ENCODE results near the gene WHRN. TPM values are rescaled to one million over a fixed set of nuclear protein-coding genes. Genes with fewer than 3 reads are reported as not detected.

Gene WHRN
- total RNA-seq, 4 donors from 2014 or later, result 8.4 to 12.9 (median 11.0) TPM

DNA sequence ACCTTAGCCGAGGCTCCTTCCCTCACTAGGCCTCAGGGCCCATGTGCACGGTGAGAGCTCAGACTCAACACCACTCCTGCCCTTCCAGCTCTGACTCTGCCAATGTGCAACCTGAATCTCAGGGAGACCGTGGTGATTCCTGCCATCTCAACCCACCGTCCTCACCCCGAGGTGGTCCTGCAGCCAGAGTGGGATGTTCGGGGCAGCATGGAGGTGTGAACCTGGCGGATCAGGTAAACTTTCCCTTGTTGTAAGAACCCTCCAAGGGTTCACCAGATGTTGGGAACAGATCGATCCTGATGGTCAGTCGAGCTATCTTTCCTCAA, 117.0 kb downstream of the WHRN start:
- H3K4me3 ChIP-seq, result peak overlapping the region; percentile 43 to 56
- H3K27me3 ChIP-seq, result no peaks in the 10 kb centered on the region
- peak overlapping the region; percentile 47 to 91 (median 82) for H3K27ac ChIP-seq
- 52 to 83% methylated on average over 3 to 6 of the region's 9 CpGs for WGBS, 2 donors (ENCODE audit: low coverage in 1 of 2)
- peaks cover 0 to 92% (median 53%) of the 10 kb centered on the region in 3 donors for H3K4me1 ChIP-seq
- H3K36me3 ChIP-seq, result no peaks in the 10 kb centered on the region
- TF ChIP-seq POLR2A (IDR thresholded peaks at IDR 0.05) (no peak), POLR2AphosphoS5 (IDR thresholded peaks at IDR 0.05) (no peak), EP300 (IDR thresholded peaks at IDR 0.05) (no peak)
- TF ChIP-seq, protein P1, sequence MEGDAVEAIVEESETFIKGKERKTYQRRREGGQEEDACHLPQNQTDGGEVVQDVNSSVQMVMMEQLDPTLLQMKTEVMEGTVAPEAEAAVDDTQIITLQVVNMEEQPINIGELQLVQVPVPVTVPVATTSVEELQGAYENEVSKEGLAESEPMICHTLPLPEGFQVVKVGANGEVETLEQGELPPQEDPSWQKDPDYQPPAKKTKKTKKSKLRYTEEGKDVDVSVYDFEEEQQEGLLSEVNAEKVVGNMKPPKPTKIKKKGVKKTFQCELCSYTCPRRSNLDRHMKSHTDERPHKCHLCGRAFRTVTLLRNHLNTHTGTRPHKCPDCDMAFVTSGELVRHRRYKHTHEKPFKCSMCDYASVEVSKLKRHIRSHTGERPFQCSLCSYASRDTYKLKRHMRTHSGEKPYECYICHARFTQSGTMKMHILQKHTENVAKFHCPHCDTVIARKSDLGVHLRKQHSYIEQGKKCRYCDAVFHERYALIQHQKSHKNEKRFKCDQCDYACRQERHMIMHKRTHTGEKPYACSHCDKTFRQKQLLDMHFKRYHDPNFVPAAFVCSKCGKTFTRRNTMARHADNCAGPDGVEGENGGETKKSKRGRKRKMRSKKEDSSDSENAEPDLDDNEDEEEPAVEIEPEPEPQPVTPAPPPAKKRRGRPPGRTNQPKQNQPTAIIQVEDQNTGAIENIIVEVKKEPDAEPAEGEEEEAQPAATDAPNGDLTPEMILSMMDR (IDR thresholded peaks at IDR 0.05), result no peak
- H3K9me3 ChIP-seq, result no peaks in the 10 kb centered on the region
- no peak for ATAC-seq

DNA sequence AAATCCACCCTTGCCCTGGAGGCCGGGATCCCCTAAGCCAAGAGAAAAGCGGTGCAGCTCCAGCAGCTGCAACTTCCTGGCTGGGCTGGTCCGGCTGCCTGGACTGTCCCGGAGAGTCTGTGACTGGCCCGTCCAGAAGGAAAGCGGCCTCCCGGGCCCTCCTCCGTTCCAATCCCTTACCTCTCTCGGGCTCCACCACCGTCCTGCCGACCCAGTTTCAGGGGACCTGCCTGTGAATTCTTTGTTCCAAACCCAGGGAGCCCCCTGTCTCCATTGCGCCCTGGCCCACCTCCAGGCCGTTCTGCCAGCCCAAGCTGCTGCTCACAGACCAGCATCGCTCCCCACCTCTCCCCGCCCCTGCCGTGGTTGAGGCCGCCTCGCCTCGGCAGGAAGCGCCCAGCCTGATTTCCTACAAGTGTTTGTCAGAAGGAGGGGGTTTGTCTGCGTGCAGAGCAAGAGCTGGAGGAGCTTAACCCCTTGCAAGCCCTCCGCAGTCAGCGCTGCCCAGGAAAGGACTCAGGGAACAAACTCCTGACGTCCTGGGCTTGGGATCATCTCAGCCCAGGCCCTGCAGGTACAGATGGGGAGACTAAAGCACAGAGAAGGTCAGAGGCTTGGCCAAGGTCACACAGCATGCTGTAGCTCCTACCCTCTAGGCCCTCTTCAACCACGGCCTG, 117.5 kb downstream of the WHRN start, which contains the start of gene AKNA:
AKNA (minus strand) TSS at position 303 of the 677 bp plus-strand sequence. CDS start 6,649 bp downstream, outside the sequence.
- peak within 1 kb of the TSS; percentile 47 to 91 (median 82) for H3K27ac ChIP-seq
- H3K9me3 ChIP-seq, result no peaks in the 10 kb centered on the region
- no peaks in the 10 kb centered on the region for H3K27me3 ChIP-seq
- ATAC-seq, result peak; percentile 80
- no peaks in the 10 kb centered on the region for H3K36me3 ChIP-seq
- peaks cover 0 to 92% (median 58%) of the 10 kb centered on the region in 3 donors for H3K4me1 ChIP-seq
- H3K4me3 ChIP-seq, result peak within 1 kb of the TSS; percentile 43 to 56
- TF ChIP-seq POLR2A (IDR thresholded peaks at IDR 0.05) (peak; percentile 77 to 81), POLR2AphosphoS5 (IDR thresholded peaks at IDR 0.05) (peak; percentile 86), EP300 (IDR thresholded peaks at IDR 0.05) (no peak)
- TF ChIP-seq, protein P1 (IDR thresholded peaks at IDR 0.05), result no peak
- WGBS, 2 donors (ENCODE audit: low coverage in 1 of 2), result 0 to 3% methylated on average over 3 to 6 of the region's 25 CpGs

DNA sequence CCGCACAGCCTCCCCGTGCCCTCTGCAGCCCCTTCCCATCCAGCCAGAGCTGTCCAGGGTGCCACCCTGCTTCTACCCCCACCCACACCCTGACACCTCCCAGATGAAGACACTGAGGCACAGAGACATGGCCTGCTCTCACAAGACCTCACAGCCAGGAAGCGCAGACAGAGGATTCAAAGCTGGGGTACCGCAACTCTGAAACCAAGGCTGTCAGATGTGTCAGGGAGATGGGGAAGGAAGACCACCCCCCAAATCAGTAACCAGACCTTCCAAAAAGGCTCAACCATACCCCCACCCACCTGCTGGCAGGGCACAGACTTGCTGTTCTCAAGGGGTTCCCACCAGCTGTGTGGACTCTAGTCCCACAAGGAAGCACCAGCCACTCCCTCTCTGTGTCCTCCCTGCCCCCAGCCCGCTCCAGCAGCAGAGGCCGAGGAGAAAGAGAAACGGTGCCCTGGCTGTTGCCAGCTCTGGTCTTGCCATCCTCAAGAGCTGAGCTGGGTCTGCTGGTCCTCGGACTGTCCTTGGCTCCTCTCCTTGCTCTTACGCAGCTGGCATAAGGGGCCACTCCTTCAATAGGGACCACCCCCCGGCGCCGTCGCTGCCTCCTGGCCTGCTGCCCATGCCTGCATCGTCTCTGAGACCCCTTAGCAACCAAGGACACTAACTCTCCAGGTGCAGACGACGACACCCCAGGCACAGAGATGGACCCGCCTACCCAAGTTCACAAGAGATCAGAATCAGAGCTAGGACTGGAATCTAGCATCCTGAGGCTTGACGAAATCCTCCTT, 118.2 kb downstream of the WHRN start:
- TF ChIP-seq, protein P1 (IDR thresholded peaks at IDR 0.05), result no peak
- no peak for TF ChIP-seq EP300 (IDR thresholded peaks at IDR 0.05)
- TF ChIP-seq POLR2A (IDR thresholded peaks at IDR 0.05), result no peak
- no peak for TF ChIP-seq POLR2AphosphoS5 (IDR thresholded peaks at IDR 0.05)
- H3K27ac ChIP-seq, result peak overlapping the region; percentile 47 to 91 (median 82)
- no peaks in the 10 kb centered on the region for H3K9me3 ChIP-seq
- WGBS, 2 donors (ENCODE audit: low coverage in 1 of 2), result 4% methylated on average over 5 of the region's 18 CpGs; no CpG with 5 or more reads in 1 of the 2 donors
- peak; percentile 14 for ATAC-seq
- H3K27me3 ChIP-seq, result no peaks in the 10 kb centered on the region
- peaks cover 0 to 92% (median 58%) of the 10 kb centered on the region in 3 donors for H3K4me1 ChIP-seq
- H3K4me3 ChIP-seq, result peak overlapping the region; percentile 43 to 56
- no peaks in the 10 kb centered on the region for H3K36me3 ChIP-seq

DNA sequence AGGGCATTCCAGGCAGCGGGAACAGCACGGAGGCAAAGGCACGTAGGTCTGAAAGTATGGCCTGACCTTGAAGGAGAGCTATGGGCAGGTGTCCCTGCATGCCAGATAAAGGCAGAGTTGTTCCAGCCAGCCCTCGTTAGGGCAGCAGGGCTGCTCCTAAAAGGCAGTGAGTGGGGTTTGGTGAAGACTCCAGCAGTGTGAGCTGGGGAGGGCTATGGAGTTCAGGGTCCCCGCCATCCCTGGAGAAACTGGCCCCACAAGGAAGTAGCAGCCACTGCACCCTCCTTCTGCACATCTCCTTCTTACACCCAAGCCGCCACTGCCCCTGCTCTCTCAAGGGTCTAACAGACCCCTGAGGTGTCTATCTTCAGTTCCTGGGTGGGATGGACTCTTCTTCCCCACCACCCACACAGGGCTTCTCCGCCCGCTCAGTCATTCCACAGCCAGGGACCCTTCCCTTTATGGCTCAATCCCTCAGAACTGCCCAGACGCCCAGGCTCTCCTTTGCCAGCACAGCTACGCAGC, 118.8 kb downstream of the WHRN start:
- Histone ChIP-seq H3K4me1 (peaks cover 0 to 94% (median 58%) of the 10 kb centered on the region in 3 donors), H3K4me3 (peak overlapping the region; percentile 43 to 56), H3K27ac (peak overlapping the region in 3 of 4 donors; percentile 81 to 91 (median 82)), H3K9me3 (no peaks in the 10 kb centered on the region), H3K36me3 (no peaks in the 10 kb centered on the region), H3K27me3 (no peaks in the 10 kb centered on the region)
- TF ChIP-seq, protein P1 (IDR thresholded peaks at IDR 0.05), result no peak
- TF ChIP-seq POLR2AphosphoS5 (IDR thresholded peaks at IDR 0.05) (no peak), POLR2A (IDR thresholded peaks at IDR 0.05) (no peak), EP300 (IDR thresholded peaks at IDR 0.05) (no peak)
- no peak for ATAC-seq
- 33 to 40% methylated on average over 1 to 9 of the region's 10 CpGs for WGBS, 2 donors (ENCODE audit: low coverage in 1 of 2)

All from gastroesophageal sphincter (tissue), 4 donors.